Fibroblast of lung (primary cell): ENCODE results near the gene NHLRC2. TPM values are rescaled to one million over a fixed set of nuclear protein-coding genes. Genes with fewer than 3 reads are reported as not detected.

Experiments
- DNase-seq, 2 donors: peaks; one replicate each; pipeline versions ENCODE4 v3.0.0 to v3.0.0-alpha.2; 2010; ENCODE audit warnings: low read depth in 2 of 2
- H2AFZ ChIP-seq: 2 replicates; pipeline ENCODE4 v1.5.1; 2012; ENCODE audit warnings: low read length, control low read depth, inconsistent platforms
- H3K27ac ChIP-seq: 2 replicates; pipeline ENCODE4 v1.5.1; 2011; ENCODE audit warnings: low read length, control low read depth; ENCODE audit not compliant: insufficient read depth
- H3K27me3 ChIP-seq: 2 replicates; pipeline ENCODE4 v1.5.1; 2011; ENCODE audit warnings: mild to moderate bottlenecking, low read length; ENCODE audit not compliant: control insufficient read depth, insufficient read depth
- H3K36me3 ChIP-seq: 2 replicates; pipeline ENCODE4 v1.5.1; 2011; ENCODE audit warnings: low read length; ENCODE audit not compliant: control insufficient read depth, insufficient read depth
- H3K4me1 ChIP-seq: 2 replicates; pipeline ENCODE4 v1.5.1; 2011; ENCODE audit warnings: low read length; ENCODE audit not compliant: control insufficient read depth, insufficient read depth; ENCODE audit errors: extremely low read depth
- H3K4me2 ChIP-seq: 2 replicates; pipeline ENCODE4 v1.5.1; 2011; ENCODE audit warnings: low read length, control low read depth; ENCODE audit not compliant: insufficient read depth; ENCODE audit errors: extremely low read depth
- H3K4me3 ChIP-seq, 4 experiments: fragments of 200-600 bp in 1 of 4; sonication (generic) in 1 of 4; replicated peaks in 1 of 4; 2 replicates each; pipeline ENCODE4 v1.5.1; 2011 to 2016; ENCODE audit warnings: low read length in 4 of 4, low read depth in 3 of 4, mild to moderate bottlenecking in 3 of 4, control low read depth in 2 of 4, inconsistent platforms in 1 of 4, mixed read lengths in 1 of 4; ENCODE audit not compliant: insufficient read depth in 1 of 4; ENCODE audit errors: control extremely low read depth in 1 of 4
- H3K79me2 ChIP-seq: 2 replicates; pipeline ENCODE4 v1.5.1; 2012; ENCODE audit warnings: mild to moderate bottlenecking, low read length, inconsistent platforms; ENCODE audit not compliant: control insufficient read depth, insufficient read depth
- H3K9ac ChIP-seq: 2 replicates; pipeline ENCODE4 v1.5.1; 2011; ENCODE audit warnings: mild to moderate bottlenecking, low read length, control low read depth; ENCODE audit not compliant: insufficient read depth
- H3K9me3 ChIP-seq: 2 replicates; pipeline ENCODE4 v1.5.1; 2012; ENCODE audit warnings: low read depth, low read length; ENCODE audit not compliant: control insufficient read depth, insufficient read depth
- H4K20me1 ChIP-seq: 2 replicates; pipeline ENCODE4 v1.5.1; 2011; ENCODE audit warnings: low read length; ENCODE audit not compliant: control insufficient read depth, insufficient read depth; ENCODE audit errors: extremely low read depth
- EZH2 ChIP-seq: IDR thresholded peaks from 2 replicates; pipeline ENCODE4 v1.5.1; 2012; ENCODE audit warnings: low read length, control low read depth, mild to moderate bottlenecking; ENCODE audit errors: missing control alignments
- polyA plus RNA-seq, 2 donors: library from polyadenylated mRNA; depleted of rRNA in 1 of 2; stranded (reverse) in 1 of 2; unstranded in 1 of 2; fragments of >200 nt; gene quantifications; 2 replicates each; pipeline ENCODE4 v1.2.1, GENCODE V29; 2011 to 2012; ENCODE audit warnings: missing spikeins in 1 of 2
- total RNA-seq: library from RNA; depleted of rRNA; stranded (reverse); fragments of >200 nt; gene quantifications from 2 replicates; pipeline ENCODE4 v1.2.1, GENCODE V29; 2014
- TF ChIP-seq, protein P1 (sequence below), 2 donors: IDR thresholded peaks in 1 of 2; conservative IDR thresholded peaks in 1 of 2; 1 replicate in 1 of 2; 2 replicates in 1 of 2; pipeline ENCODE4 v1.5.1; 2011 to 2012; ENCODE audit warnings: low read length in 2 of 2, control low read depth in 1 of 2, inconsistent platforms in 1 of 2, low read depth in 1 of 2, mild to moderate bottlenecking in 1 of 2

The NHLRC2 gene
- total and polyA plus RNA-seq, 2 donors (not counting 1 experiment from before 2014, with no cell fraction given), result 10.1 to 11.9 TPM

GRCh38 chr10:113924186-113924585 lies 69.7 kb downstream of the NHLRC2 start:
- H3K4me1 ChIP-seq, result no peaks in the 10 kb centered on the region
- H3K27me3 ChIP-seq, result no peaks in the 10 kb centered on the region
- no peak overlapping the region for H3K4me3 ChIP-seq
- no peaks in the 10 kb centered on the region for H4K20me1 ChIP-seq
- H2AFZ ChIP-seq, result no peak overlapping the region
- no peaks in the 10 kb centered on the region for H3K79me2 ChIP-seq
- TF ChIP-seq, protein P1, sequence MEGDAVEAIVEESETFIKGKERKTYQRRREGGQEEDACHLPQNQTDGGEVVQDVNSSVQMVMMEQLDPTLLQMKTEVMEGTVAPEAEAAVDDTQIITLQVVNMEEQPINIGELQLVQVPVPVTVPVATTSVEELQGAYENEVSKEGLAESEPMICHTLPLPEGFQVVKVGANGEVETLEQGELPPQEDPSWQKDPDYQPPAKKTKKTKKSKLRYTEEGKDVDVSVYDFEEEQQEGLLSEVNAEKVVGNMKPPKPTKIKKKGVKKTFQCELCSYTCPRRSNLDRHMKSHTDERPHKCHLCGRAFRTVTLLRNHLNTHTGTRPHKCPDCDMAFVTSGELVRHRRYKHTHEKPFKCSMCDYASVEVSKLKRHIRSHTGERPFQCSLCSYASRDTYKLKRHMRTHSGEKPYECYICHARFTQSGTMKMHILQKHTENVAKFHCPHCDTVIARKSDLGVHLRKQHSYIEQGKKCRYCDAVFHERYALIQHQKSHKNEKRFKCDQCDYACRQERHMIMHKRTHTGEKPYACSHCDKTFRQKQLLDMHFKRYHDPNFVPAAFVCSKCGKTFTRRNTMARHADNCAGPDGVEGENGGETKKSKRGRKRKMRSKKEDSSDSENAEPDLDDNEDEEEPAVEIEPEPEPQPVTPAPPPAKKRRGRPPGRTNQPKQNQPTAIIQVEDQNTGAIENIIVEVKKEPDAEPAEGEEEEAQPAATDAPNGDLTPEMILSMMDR (conservative IDR thresholded peaks at IDR 0.05 in 1 of 2, IDR thresholded peaks at IDR 0.05 in 1 of 2; ENCODE audit: low read depth in 1 of 2, low read length in 2 of 2), result no peak
- no peak for TF ChIP-seq EZH2
- H3K4me2 ChIP-seq, result no peak overlapping the region
- H3K36me3 ChIP-seq, result no peaks in the 10 kb centered on the region
- no peak overlapping the region for H3K27ac ChIP-seq
- DNase-seq, result no peak
- H3K9ac ChIP-seq, result no peak overlapping the region
- H3K9me3 ChIP-seq, result no peaks in the 10 kb centered on the region

DNA sequence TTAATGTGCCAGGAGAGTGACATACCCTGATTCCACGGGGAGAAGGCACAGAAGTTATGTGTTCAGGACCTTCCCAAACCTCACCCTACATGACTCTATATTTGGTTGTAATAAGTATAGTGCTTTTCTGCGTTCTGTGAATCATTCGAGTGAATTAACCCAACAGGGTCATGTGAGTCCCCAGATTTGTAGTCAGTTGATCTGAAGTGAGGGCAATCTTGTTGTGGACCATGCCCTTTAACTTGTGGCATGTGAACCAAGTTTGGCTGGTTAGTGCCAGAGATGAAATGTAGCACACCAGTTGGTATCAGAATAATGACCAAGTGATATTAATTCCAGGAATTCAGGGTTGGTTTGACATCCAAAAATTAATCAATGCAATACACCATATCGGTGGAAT lies 70.2 kb downstream of the NHLRC2 start:
- Histone ChIP-seq H3K4me3 (no peak overlapping the region), H3K27ac (no peak overlapping the region), H2AFZ (no peak overlapping the region)

GRCh38 chr10:113927440-113927839 lies 73.0 kb downstream of the NHLRC2 start:
- Histone ChIP-seq H3K27ac (no peak overlapping the region), H3K4me1 (no peaks in the 10 kb centered on the region), H3K9ac (no peak overlapping the region), H3K9me3 (no peaks in the 10 kb centered on the region), H2AFZ (no peak overlapping the region), H3K79me2 (no peaks in the 10 kb centered on the region), H3K4me2 (no peak overlapping the region), H3K36me3 (no peaks in the 10 kb centered on the region), H3K4me3 (no peak overlapping the region), H4K20me1 (no peaks in the 10 kb centered on the region), H3K27me3 (no peaks in the 10 kb centered on the region)
- TF ChIP-seq, protein P1 (conservative IDR thresholded peaks at IDR 0.05 in 1 of 2, IDR thresholded peaks at IDR 0.05 in 1 of 2; ENCODE audit: low read depth in 1 of 2, low read length in 2 of 2), result no peak
- TF ChIP-seq EZH2, result no peak
- no peak for DNase-seq

More for the DNA sequence above, 70.2 kb downstream of the NHLRC2 start:
- Histone ChIP-seq H3K79me2 (no peaks in the 10 kb centered on the region), H3K9ac (no peak overlapping the region), H3K4me2 (no peak overlapping the region), H3K27me3 (no peaks in the 10 kb centered on the region), H3K36me3 (no peaks in the 10 kb centered on the region), H3K9me3 (no peaks in the 10 kb centered on the region), H3K4me1 (no peaks in the 10 kb centered on the region), H4K20me1 (no peaks in the 10 kb centered on the region)
- no peak for TF ChIP-seq EZH2
- TF ChIP-seq, protein P1 (conservative IDR thresholded peaks at IDR 0.05 in 1 of 2, IDR thresholded peaks at IDR 0.05 in 1 of 2; ENCODE audit: low read depth in 1 of 2, low read length in 2 of 2), result no peak
- DNase-seq, result no peak
